ENCODE results near the gene RTF2.
A peak's percentile ranks its signal among the peaks of the same experiment; 100 is the strongest.

GRCh38 chr20:56468316-56469076, at the start of gene RTF2:
- TF ChIP-seq POLR2A (IDR thresholded peaks at IDR 0.05) (peak; percentile 7 to 79 (median 40)), CTCF (IDR thresholded peaks at IDR 0.05) (peak in 2 of 6 experiments; percentile 16 to 22), EP300 (IDR thresholded peaks at IDR 0.05) (peak in 2 of 4 donors; percentile 66 to 86)
